Type B pancreatic cell (in vitro differentiated cells): ENCODE results near the gene EEF1A1. TPM values are rescaled to one million over a fixed set of nuclear protein-coding genes. Genes with fewer than 3 reads are reported as not detected.
A peak's percentile ranks its signal among the peaks of the same experiment; 100 is the strongest.
"Not testable (repeated sequence)": the region's sequence is repeated elsewhere in the genome, so short reads cannot be mapped to it uniquely, and the experiment has no call there.

Experiments
- DNase-seq: peaks from one replicate; pipeline ENCODE4 v3.0.0; 2021; ENCODE audit warnings: mixed read lengths; ENCODE audit not compliant: unreplicated experiment; ENCODE audit errors: extremely low spot score
- H3K27ac Mint-ChIP-seq: 2 replicates; pipeline ENCODE4 v1.8.0; 2021; ENCODE audit warnings: mild to moderate bottlenecking, mixed read lengths
- H3K27me3 Mint-ChIP-seq: 2 replicates; pipeline ENCODE4 v1.8.0; 2021; ENCODE audit warnings: mixed read lengths
- H3K36me3 Mint-ChIP-seq: 2 replicates; pipeline ENCODE4 v1.8.0; 2021; ENCODE audit warnings: mixed read lengths
- H3K4me1 Mint-ChIP-seq: one replicate; pipeline ENCODE4 v1.8.0; 2021; ENCODE audit warnings: mixed read lengths; ENCODE audit not compliant: unreplicated experiment
- H3K4me3 Mint-ChIP-seq: 2 replicates; pipeline ENCODE4 v1.8.0; 2021; ENCODE audit warnings: mild to moderate bottlenecking, mixed read lengths
- H3K9me3 Mint-ChIP-seq: 2 replicates; pipeline ENCODE4 v1.8.0; 2021; ENCODE audit warnings: mixed read lengths
- total RNA-seq: library from RNA; stranded (reverse); gene quantifications from 2 replicates; pipeline ENCODE4 v1.2.1, GENCODE V29; 2021; ENCODE audit warnings: low replicate concordance
- TF ChIP-seq, protein P1 (sequence below): fragments of 200-600 bp; sonication (generic); conservative IDR thresholded peaks from 2 replicates; pipeline ENCODE4 v1.5.0; 2021; ENCODE audit warnings: antibody characterized with exemption, mild to moderate bottlenecking

The EEF1A1 gene
- total RNA-seq, 1 donor from 2014 or later = 13,155 TPM

DNA sequence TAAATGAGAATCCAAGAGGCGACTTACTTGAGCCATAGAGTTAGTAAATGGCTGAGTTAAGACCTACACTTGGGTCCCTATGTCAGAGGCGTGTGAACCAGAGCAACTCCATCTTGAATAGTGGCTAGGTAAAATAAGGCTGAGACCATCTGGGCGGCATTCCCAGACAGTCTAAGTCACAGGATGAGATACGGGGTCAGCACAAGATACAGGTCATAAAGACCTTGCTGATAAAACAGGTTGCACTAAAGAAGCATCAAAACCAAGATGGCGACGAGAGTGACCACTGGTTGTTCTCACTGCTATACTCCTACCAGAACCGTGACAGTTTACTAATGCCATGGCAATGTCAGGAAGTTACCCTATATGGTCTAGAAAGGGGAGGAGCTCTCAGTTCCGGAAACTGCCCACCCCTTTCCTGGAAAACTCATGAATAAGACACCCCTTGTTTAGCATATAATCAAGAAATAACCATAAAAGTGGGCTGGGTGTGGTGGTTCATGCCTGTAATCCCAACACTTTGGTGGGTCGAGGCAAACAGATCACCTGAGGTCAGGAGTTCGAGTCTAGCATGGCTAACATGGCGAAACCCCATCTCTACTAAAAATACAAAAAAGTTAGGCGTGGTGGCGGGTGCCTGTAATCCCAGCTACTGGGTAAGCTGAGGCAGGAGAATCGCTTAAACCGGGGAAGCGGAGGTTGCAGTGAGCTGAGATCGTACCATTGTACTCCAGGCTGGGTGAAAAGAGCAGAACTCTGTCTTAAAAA is 43.9 kb upstream of the EEF1A1 start:
- no peak overlapping the region for H3K27ac Mint-ChIP-seq
- peaks cover 5% of the 10 kb centered on the region for H3K9me3 Mint-ChIP-seq
- H3K36me3 Mint-ChIP-seq = no peaks in the 10 kb centered on the region
- TF ChIP-seq, protein P1, sequence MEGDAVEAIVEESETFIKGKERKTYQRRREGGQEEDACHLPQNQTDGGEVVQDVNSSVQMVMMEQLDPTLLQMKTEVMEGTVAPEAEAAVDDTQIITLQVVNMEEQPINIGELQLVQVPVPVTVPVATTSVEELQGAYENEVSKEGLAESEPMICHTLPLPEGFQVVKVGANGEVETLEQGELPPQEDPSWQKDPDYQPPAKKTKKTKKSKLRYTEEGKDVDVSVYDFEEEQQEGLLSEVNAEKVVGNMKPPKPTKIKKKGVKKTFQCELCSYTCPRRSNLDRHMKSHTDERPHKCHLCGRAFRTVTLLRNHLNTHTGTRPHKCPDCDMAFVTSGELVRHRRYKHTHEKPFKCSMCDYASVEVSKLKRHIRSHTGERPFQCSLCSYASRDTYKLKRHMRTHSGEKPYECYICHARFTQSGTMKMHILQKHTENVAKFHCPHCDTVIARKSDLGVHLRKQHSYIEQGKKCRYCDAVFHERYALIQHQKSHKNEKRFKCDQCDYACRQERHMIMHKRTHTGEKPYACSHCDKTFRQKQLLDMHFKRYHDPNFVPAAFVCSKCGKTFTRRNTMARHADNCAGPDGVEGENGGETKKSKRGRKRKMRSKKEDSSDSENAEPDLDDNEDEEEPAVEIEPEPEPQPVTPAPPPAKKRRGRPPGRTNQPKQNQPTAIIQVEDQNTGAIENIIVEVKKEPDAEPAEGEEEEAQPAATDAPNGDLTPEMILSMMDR = no peak
- no peak for DNase-seq
- H3K4me3 Mint-ChIP-seq = no peak overlapping the region
- peaks cover 13% of the 10 kb centered on the region for H3K4me1 Mint-ChIP-seq
- H3K27me3 Mint-ChIP-seq = no peaks in the 10 kb centered on the region

DNA sequence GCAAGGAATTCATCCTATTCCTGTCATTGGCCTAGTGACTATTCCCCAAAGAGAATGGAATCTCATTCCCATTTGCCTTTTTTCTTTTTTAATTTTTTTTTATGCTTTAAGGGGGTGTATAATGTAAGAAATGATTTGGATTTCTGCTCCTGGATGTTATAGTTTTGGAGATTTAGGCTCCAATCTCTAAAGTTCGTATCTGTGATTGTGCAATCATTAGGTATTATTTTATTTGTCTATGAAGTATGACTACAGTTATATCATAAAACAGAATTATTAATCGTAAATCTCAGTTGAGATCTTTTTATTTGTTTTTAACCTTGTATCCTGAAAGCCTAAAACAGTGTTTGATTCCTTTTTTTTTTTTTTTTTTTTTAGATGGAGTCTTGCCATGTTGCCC is 41.7 kb upstream of the EEF1A1 start:
- H3K27me3 Mint-ChIP-seq = no peaks in the 10 kb centered on the region
- peaks cover 13% of the 10 kb centered on the region for H3K4me1 Mint-ChIP-seq
- H3K9me3 Mint-ChIP-seq = peaks cover 5% of the 10 kb centered on the region
- no peak overlapping the region for H3K4me3 Mint-ChIP-seq
- H3K27ac Mint-ChIP-seq = no peak overlapping the region
- TF ChIP-seq, protein P1 = no peak
- H3K36me3 Mint-ChIP-seq = no peaks in the 10 kb centered on the region
- DNase-seq = no peak

DNA sequence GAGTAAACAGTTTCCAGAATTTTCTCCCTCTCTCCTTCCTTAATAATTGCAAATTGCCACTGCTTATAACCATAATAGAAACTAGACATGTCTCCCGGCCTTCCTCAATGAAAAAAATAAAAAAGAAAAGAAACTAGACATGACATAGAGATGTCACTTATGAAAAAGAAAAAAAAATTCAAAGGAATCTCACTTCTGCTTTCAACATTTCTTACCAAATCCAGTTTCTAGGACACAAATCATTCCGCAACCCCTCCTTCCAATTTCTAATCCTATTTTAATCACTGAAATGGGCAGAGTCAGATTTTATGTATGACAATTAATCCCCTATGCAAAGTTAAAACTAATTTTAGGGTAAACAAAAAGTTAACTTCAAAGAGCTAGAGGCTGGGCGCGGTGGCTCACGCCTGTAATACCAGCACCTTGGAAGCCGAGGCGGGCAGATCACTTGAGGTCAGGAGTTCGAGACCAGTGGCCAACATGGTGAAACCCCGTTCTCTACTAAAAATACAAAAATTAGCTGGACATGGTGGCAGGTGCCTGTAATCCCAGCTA is 40.1 kb upstream of the EEF1A1 start:
- Mint-ChIP-seq H3K36me3 (no peaks in the 10 kb centered on the region), H3K4me3 (no peak overlapping the region), H3K9me3 (peaks cover 5% of the 10 kb centered on the region), H3K4me1 (peaks cover 15% of the 10 kb centered on the region), H3K27me3 (no peaks in the 10 kb centered on the region), H3K27ac (peak overlapping the region; percentile 57)
- DNase-seq = no peak
- TF ChIP-seq, protein P1 = no peak

DNA sequence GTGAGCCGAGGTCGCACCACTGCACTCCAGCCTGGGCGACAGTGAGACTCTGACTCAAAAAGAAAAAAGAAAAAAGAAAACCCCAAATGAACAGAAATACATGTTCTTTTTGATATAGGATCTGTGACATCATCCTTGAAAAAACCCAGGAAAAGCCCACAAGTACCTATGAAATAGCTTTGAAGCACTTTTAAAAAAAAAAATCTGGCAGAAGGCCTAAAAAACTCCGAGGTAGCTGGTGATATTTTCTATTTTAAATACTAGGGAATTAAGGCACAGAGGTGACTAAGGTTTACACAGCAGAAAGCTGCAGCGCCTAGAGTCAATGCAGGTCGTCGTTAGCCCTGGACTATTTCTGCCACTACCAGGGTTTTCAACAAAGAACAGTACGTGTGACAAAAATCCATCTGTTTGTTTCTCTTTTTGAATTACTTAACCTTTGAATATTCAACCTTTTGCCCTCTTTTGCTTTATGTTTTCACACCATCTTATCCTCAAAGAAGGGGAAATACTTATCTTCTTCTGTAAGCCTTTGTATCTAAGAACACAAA is 39.4 kb upstream of the EEF1A1 start:
- Mint-ChIP-seq H3K4me3 (no peak overlapping the region), H3K36me3 (no peaks in the 10 kb centered on the region), H3K27ac (peak overlapping the region; percentile 57), H3K9me3 (peaks cover 5% of the 10 kb centered on the region), H3K4me1 (peaks cover 15% of the 10 kb centered on the region), H3K27me3 (no peaks in the 10 kb centered on the region)
- TF ChIP-seq, protein P1 = no peak
- no peak for DNase-seq

DNA sequence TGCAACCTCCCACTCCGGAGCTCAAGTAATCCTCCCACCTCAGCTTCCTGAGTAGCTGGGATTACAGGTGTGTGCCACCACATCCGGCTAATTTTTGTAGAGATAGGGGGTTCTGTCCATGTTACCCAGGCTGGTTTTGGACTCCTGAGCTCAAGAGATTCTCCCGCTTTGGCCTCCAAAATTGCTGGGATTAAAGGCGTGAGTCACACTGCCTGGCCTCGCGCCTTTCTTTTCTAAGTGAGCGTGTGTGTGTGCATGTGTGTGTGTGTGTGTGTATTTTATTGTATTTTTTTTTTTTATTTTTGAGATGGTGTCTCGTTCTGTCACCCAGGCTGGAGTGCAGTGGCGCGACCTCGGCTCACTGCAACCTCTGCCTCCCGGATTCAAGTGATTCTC is 38.6 kb upstream of the EEF1A1 start:
- H3K27ac Mint-ChIP-seq, DNase-seq, H3K4me3 Mint-ChIP-seq, H3K36me3 Mint-ChIP-seq, H3K27me3 Mint-ChIP-seq, H3K9me3 Mint-ChIP-seq: not testable (repeated sequence)
- peaks cover 15% of the 10 kb centered on the region for H3K4me1 Mint-ChIP-seq
